Measurements from ENCODE around the gene NSRP1.
"Not testable (repeated sequence)": the region's sequence is repeated elsewhere in the genome, so short reads cannot be mapped to it uniquely, and the experiment has no call there.

NSRP1 gene

DNA sequence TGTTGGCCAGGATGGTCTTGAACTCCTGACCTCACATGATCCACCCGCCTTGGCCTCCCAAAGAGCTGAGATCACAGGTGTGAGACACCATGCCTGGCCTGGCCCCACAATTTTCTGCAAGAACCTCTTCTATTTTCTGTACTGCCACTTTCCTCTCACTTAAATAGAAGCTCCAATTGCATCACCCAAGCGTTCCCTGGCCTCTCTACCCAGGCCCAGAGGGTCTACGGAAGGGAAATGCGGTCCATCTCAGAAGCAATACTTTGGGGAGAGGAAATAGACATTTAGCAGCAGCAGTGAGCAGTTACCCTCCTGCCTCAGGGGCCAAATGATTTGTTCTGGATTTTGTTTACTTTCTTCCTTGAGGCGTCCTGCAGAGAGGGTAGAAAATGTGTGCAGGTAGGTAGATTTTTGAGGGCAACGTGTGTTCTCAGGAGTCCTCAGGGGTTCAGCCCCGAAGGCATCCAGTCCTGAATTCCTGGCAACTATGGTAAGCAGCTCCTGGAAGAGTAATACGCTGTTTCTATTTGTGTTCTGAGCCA is 107.9 kb downstream of the NSRP1 start:
- no peaks in the 10 kb centered on the region for H3K36me3 ChIP-seq (ENCODE audit: control insufficient read depth, insufficient read depth, low read length, severe bottlenecking)
- DNase-seq (ENCODE audit: low read depth), result no peak

DNA sequence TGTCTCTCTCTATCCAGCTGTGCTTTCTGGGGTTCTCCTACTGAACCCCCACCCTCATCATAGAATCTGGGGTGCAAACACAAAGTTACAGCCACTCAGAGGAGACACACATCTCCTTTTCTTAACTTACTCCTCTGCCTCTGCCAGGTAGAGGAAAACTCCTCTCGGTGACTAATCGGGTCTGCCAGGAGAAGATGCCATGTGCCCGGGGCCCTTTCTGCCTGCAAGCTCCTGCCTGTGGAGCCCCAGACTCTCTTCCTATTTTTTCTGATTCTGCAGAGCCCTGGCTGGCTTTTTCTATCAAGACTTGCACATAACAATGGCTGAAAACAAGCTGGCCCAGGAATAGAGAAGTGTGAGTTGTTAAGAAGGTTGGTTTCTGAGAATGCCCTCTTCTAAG is 108.5 kb downstream of the NSRP1 start:
- Histone ChIP-seq H3K36me3 (ENCODE audit: control insufficient read depth, insufficient read depth, low read length, severe bottlenecking) (no peaks in the 10 kb centered on the region), H3K4me3 (ENCODE audit: low read length) (no peak overlapping the region), H3K9me3 (ENCODE audit: control insufficient read depth, low read length) (no peaks in the 10 kb centered on the region), H3K27me3 (replicated peaks; ENCODE audit: control insufficient read depth, insufficient read depth, low read length) (peaks cover 33% of the 10 kb centered on the region), H3K4me1 (ENCODE audit: control insufficient read depth, insufficient read depth, low read length) (no peaks in the 10 kb centered on the region), H3K9ac (ENCODE audit: low read length) (no peak overlapping the region)
- DNase-seq (ENCODE audit: low read depth), result no peak

More for the DNA sequence above, 107.9 kb downstream of the NSRP1 start:
- Histone ChIP-seq H3K4me1 (ENCODE audit: control insufficient read depth, insufficient read depth, low read length) (no peaks in the 10 kb centered on the region), H3K9ac (ENCODE audit: low read length) (no peak overlapping the region), H3K27me3 (replicated peaks; ENCODE audit: control insufficient read depth, insufficient read depth, low read length) (peaks cover 38% of the 10 kb centered on the region), H3K4me3 (ENCODE audit: low read length) (no peak overlapping the region), H3K9me3 (ENCODE audit: control insufficient read depth, low read length) (no peaks in the 10 kb centered on the region)

DNA sequence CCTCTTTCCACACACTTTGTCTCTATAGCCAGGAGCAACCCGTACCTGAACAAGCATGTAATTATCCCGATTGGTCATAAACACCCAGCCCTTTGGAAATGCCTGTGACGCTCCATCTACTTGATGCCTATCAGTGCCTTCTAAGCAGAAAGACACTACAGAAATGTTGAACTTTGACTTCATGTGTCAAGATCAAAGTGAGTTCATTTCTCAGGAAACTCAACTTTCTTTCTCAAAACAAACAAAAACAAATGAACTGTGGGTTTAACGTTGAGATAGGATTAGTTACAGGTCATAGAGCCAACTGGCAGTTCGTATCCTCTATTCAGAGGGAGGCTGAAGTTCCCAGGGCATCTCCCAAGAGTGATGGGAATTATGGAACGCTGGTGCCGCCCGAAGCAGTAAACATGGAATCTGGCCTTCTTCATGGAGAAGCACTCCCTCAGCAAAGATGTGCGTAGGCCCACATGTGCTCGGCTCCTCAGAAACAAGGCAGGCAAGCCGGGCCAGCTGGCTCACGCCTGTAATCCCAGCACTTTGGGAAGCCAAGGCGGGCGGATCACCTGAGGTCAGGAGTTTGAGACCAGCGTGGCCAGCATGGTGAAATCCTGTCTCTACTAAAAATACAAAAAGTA is 109.4 kb downstream of the NSRP1 start:
- no peak for DNase-seq (ENCODE audit: low read depth)
- Histone ChIP-seq H3K27me3 (replicated peaks; ENCODE audit: control insufficient read depth, insufficient read depth, low read length) (peaks cover 31% of the 10 kb centered on the region), H3K4me3 (ENCODE audit: low read length) (no peak overlapping the region), H3K9ac (ENCODE audit: low read length) (no peak overlapping the region), H3K36me3 (ENCODE audit: control insufficient read depth, insufficient read depth, low read length, severe bottlenecking) (no peaks in the 10 kb centered on the region), H3K9me3 (ENCODE audit: control insufficient read depth, low read length) (no peaks in the 10 kb centered on the region), H3K4me1 (ENCODE audit: control insufficient read depth, insufficient read depth, low read length) (no peaks in the 10 kb centered on the region)

- Histone ChIP-seq H3K27me3 (replicated peaks; ENCODE audit: control insufficient read depth, insufficient read depth, low read length) (peaks cover 27% of the 10 kb centered on the region), H3K36me3 (ENCODE audit: control insufficient read depth, insufficient read depth, low read length, severe bottlenecking) (no peaks in the 10 kb centered on the region), H3K4me1 (ENCODE audit: control insufficient read depth, insufficient read depth, low read length) (no peaks in the 10 kb centered on the region), H3K9me3 (ENCODE audit: control insufficient read depth, low read length) (no peaks in the 10 kb centered on the region), H3K9ac (ENCODE audit: low read length) (no peak overlapping the region), H3K4me3 (ENCODE audit: low read length) (no peak overlapping the region)
- DNase-seq (ENCODE audit: low read depth), result peak; percentile 78
Measured at GRCh38 chr17:30226878-30227277, 110.3 kb downstream of the NSRP1 start.

- peaks cover 19% of the 10 kb centered on the region for H3K27me3 ChIP-seq (replicated peaks; ENCODE audit: control insufficient read depth, insufficient read depth, low read length)
- no peak overlapping the region for H3K9ac ChIP-seq (ENCODE audit: low read length)
Measured at GRCh38 chr17:30228011-30228410, 111.4 kb downstream of the NSRP1 start.

DNA sequence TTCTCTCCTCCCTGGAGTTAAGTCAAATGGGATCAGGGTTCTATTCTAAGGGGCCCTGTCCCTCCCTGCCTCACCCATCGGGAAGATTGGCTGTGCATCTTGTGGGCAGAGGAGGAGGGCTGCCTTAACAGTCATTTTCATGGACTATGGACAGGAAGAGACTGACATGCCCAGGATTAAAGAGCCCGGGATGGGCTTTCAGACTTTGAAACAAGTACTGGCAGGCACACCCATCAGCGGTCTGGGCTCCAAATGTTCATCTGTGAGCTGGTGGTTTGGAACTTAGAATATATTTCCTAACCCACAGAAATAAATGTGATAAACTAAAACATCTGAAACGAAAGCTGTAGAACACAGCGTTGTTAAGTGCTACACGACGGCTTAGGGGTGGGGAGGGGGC is 112.4 kb downstream of the NSRP1 start:
- H3K27me3 ChIP-seq (replicated peaks; ENCODE audit: control insufficient read depth, insufficient read depth, low read length), result peaks cover 10% of the 10 kb centered on the region

More at GRCh38 chr17:30228011-30228410, 111.4 kb downstream of the NSRP1 start:
- H3K4me1 ChIP-seq (ENCODE audit: control insufficient read depth, insufficient read depth, low read length), result no peaks in the 10 kb centered on the region
- no peak overlapping the region for H3K4me3 ChIP-seq (ENCODE audit: low read length)
- DNase-seq (ENCODE audit: low read depth), result no peak
- H3K9me3 ChIP-seq (ENCODE audit: control insufficient read depth, low read length), result no peaks in the 10 kb centered on the region
- no peaks in the 10 kb centered on the region for H3K36me3 ChIP-seq (ENCODE audit: control insufficient read depth, insufficient read depth, low read length, severe bottlenecking)

DNA sequence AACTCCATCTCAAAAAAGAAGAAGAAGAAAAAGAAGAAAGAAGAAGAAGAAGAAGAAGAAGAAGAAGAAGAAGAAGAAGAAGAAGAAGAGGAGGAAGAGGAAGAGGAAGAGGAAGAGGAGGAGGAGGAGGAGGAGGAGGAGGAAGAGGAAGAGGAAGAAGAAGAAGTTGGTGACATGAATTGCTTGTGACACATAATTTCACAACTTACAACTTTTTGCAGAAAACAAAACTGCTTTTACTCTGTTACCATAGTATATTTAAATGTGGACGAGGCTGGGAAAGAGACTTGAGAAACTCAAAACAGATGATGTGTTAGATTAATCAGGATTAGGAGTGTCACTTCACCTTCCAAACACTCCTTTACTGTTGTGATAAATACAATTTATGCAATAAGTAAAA is 113.4 kb downstream of the NSRP1 start:
- DNase-seq (ENCODE audit: low read depth); H3K36me3 ChIP-seq (ENCODE audit: control insufficient read depth, insufficient read depth, low read length, severe bottlenecking); H3K9ac ChIP-seq (ENCODE audit: low read length); H3K4me1 ChIP-seq (ENCODE audit: control insufficient read depth, insufficient read depth, low read length); H3K4me3 ChIP-seq (ENCODE audit: low read length); H3K9me3 ChIP-seq (ENCODE audit: control insufficient read depth, low read length): not testable (repeated sequence)
- peaks cover 10% of the 10 kb centered on the region for H3K27me3 ChIP-seq (replicated peaks; ENCODE audit: control insufficient read depth, insufficient read depth, low read length)

More for the DNA sequence above, 112.4 kb downstream of the NSRP1 start:
- Histone ChIP-seq H3K9ac (ENCODE audit: low read length) (no peak overlapping the region), H3K9me3 (ENCODE audit: control insufficient read depth, low read length) (no peaks in the 10 kb centered on the region), H3K4me1 (ENCODE audit: control insufficient read depth, insufficient read depth, low read length) (no peaks in the 10 kb centered on the region), H3K36me3 (ENCODE audit: control insufficient read depth, insufficient read depth, low read length, severe bottlenecking) (no peaks in the 10 kb centered on the region), H3K4me3 (ENCODE audit: low read length) (peak overlapping the region; percentile 14)
- peak; percentile 41 for DNase-seq (ENCODE audit: low read depth)

DNA sequence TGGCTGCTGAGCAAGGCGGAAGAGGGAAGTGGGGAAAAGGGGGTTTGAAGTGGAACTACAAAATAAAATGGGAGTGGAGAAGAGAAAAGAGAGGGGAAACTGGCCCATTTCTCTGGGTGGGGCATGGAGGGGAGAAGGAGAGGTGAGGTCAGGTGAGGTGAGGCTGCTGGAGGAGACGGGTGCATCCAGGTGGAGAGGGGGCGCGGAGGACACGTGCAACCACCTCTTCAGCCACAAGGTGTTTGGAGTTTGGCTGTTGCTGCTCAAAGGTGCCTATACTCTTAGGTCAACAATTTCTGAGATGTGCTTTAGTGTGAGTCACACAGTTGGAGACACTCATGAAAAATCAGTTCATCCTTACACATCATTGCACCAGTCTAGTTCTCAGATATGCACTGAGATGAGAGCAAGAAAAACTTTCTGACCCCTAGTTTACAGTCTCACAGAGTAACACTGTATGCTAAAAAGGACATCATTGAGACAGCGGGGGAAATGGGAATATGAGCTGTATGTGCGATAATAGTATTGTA is 114.0 kb downstream of the NSRP1 start:
- no peak for DNase-seq (ENCODE audit: low read depth)
- Histone ChIP-seq H3K4me1 (ENCODE audit: control insufficient read depth, insufficient read depth, low read length) (peaks cover 4% of the 10 kb centered on the region), H3K9ac (ENCODE audit: low read length) (no peak overlapping the region), H3K4me3 (ENCODE audit: low read length) (no peak overlapping the region), H3K36me3 (ENCODE audit: control insufficient read depth, insufficient read depth, low read length, severe bottlenecking) (no peaks in the 10 kb centered on the region), H3K9me3 (ENCODE audit: control insufficient read depth, low read length) (no peaks in the 10 kb centered on the region), H3K27me3 (replicated peaks; ENCODE audit: control insufficient read depth, insufficient read depth, low read length) (peaks cover 14% of the 10 kb centered on the region)

DNA sequence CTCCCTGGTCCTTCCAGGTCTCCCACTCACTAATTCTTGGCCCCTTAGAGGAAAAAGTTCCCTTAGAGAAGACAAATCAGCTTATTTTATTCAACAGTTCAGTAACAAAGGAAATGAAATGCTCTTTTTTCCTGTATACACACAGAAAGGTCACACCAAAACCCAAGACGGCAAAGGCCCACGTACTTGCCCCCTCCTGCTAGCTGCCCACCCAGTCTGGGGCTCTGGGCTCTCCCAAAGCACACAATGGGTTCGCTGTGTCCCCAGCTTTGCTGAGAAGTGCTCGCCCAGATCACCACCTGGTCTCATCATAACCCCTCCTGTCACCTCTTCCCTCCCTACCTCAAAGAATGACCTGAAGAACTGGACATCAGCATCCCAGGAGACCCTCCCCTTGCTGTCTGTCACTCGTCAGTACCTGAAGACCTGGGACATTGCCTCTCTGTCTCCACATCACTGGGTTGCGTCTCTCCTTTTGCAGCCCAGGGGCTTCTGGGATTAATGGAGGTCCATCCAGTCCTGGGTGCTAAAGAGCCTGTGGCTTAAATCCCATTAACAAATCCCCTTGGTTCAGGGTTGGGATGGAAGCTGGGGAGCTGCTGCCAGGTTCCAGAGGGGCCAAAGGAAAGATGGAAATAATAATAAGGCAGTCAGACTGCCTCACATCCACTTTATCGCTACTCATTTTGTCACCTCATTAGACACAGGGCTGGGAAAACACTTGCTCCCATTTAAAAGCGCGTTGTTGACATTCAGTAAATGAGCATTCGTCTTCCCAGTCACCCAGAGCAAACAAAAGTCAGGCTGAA is 115.6 kb downstream of the NSRP1 start:
- H3K27me3 ChIP-seq (replicated peaks; ENCODE audit: control insufficient read depth, insufficient read depth, low read length), result peaks cover 9% of the 10 kb centered on the region
- no peaks in the 10 kb centered on the region for H3K36me3 ChIP-seq (ENCODE audit: control insufficient read depth, insufficient read depth, low read length, severe bottlenecking)
- peaks cover 10% of the 10 kb centered on the region for H3K4me1 ChIP-seq (ENCODE audit: control insufficient read depth, insufficient read depth, low read length)
- no peak overlapping the region for H3K9ac ChIP-seq (ENCODE audit: low read length)
- no peak for DNase-seq (ENCODE audit: low read depth)
- H3K9me3 ChIP-seq (ENCODE audit: control insufficient read depth, low read length), result no peaks in the 10 kb centered on the region
- H3K4me3 ChIP-seq (ENCODE audit: low read length), result no peak overlapping the region

DNA sequence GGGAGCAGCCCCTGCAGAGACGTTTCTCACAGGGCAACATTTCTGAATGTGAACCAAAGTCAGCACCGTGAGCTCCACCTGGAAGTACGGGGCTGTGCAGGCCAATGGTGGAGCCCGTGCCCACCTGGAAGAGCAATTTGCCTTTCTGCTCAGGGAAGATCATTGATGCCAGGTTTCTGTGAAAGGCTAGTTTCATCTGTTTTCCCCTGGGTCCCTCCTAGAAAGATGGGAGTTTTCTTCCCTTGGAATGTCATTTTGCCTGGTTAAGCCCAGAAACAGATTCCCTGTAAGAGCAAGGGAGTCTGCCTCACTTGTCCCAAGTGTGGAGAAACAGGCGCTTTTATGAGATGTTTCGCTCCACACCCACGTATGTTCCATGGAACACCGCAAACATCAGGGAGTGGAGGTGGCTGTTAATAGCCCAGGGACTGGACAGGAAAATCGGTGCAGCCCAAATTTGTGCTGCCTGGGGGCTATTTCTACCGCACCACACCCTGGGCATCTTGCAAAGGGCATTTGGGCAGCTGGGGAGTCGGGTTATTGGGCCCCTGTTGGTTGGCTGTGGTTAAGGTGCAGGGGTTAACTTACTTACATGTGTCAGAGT is 116.3 kb downstream of the NSRP1 start:
- DNase-seq (ENCODE audit: low read depth), result no peak
- Histone ChIP-seq H3K4me1 (ENCODE audit: control insufficient read depth, insufficient read depth, low read length) (peaks cover 10% of the 10 kb centered on the region), H3K4me3 (ENCODE audit: low read length) (no peak overlapping the region), H3K36me3 (ENCODE audit: control insufficient read depth, insufficient read depth, low read length, severe bottlenecking) (no peaks in the 10 kb centered on the region), H3K9me3 (ENCODE audit: control insufficient read depth, low read length) (no peaks in the 10 kb centered on the region), H3K27me3 (replicated peaks; ENCODE audit: control insufficient read depth, insufficient read depth, low read length) (peaks cover 16% of the 10 kb centered on the region), H3K9ac (ENCODE audit: low read length) (no peak overlapping the region)

DNA sequence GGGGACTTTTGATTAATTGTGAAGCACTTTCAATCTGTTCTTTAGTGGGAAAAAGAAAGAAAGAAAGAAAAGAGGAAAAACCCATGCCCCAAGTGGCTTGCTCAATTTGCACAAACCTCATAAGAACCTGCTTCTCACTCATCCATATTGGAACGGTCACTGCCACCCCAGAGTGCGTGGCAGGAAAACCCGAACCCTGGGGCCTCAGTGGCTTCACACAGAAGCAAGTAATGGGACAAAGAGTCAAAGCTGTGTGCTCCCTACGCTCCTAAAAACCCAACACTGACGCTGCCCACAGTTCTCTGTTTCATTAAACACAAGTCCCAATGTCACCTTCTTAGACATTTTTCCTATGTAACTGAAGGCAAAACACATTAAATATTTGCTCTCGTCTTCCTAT is 117.7 kb downstream of the NSRP1 start:
- H3K36me3 ChIP-seq (ENCODE audit: control insufficient read depth, insufficient read depth, low read length, severe bottlenecking), result no peaks in the 10 kb centered on the region
- peaks cover 26% of the 10 kb centered on the region for H3K27me3 ChIP-seq (replicated peaks; ENCODE audit: control insufficient read depth, insufficient read depth, low read length)
- peaks cover 10% of the 10 kb centered on the region for H3K4me1 ChIP-seq (ENCODE audit: control insufficient read depth, insufficient read depth, low read length)
- DNase-seq (ENCODE audit: low read depth), result no peak
- no peaks in the 10 kb centered on the region for H3K9me3 ChIP-seq (ENCODE audit: control insufficient read depth, low read length)
- no peak overlapping the region for H3K4me3 ChIP-seq (ENCODE audit: low read length)
- H3K9ac ChIP-seq (ENCODE audit: low read length), result no peak overlapping the region
